Astrocyte of the hippocampus (primary cell): ENCODE results near the gene TMEM53.
"Not testable (repeated sequence)": the region's sequence is repeated elsewhere in the genome, so short reads cannot be mapped to it uniquely, and the experiment has no call there.

Experiments
- DNase-seq: peaks from one replicate; pipeline ENCODE4 v3.0.0; 2011; ENCODE audit warnings: low read depth, low spot score

TMEM53 gene

GRCh38 chr1:44672961-44673674 lies 1.2 kb downstream of the TMEM53 start:
- no peak for DNase-seq

GRCh38 chr1:44672254-44672955 lies 1.9 kb downstream of the TMEM53 start:
- peak; percentile 94 for DNase-seq

- no peak for DNase-seq
These were observed 3.3 kb downstream of the TMEM53 start for GRCh38 chr1:44670751-44671640.

- DNase-seq: not testable (repeated sequence)
These were observed 7.6 kb downstream of the TMEM53 start for GRCh38 chr1:44666719-44667118.

DNA sequence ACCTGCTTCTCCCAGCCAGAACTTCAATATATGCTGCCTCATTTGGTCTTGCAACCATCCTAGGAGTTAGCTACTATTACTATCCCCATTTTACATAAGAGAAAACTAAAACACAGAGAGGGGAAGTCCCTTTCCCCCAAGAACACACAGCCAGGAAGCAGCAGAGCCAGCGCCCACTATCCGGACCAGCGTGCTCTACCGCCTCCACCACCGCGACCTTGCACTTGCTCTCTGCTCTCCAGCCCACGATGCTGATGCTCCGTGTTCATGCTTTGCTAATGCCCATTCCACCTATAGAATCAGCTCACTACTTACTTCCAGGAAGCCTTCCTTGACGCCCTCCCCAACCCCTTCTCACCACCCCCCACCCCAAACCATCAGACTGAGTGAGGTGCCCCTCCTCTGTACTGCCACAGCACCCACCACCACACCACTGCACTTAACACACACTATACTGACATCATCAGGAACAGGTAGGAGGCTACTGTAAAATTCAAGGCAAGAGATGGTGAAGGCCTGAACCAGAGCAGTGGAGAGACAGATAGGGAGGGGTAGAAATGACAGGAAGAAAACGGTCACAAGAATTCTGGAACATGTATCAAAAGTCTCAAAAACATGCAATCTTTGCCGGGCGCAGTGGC lies 9.4 kb downstream of the TMEM53 start:
- no peak for DNase-seq

GRCh38 chr1:44663417-44663816 lies 10.9 kb downstream of the TMEM53 start:
- DNase-seq: no peak

DNA sequence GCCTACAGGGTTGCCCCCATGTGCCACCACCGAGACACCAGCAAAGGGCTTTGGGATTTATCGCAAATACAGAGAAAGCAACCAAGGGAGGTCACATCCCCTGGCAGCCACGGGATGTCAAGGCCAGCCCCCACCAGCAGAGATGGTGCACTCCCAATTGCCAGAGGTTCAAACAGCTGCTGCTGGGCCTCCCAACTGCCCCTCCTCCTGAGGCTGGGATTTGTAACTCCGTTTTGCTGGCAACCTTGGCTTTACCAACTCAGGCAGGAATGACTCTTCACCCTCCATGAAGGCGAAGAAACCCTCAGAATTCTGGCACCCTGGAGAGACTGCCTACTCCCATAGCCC lies 11.6 kb downstream of the TMEM53 start:
- no peak for DNase-seq

GRCh38 chr1:44661781-44662682 lies 12.2 kb downstream of the TMEM53 start:
- no peak for DNase-seq

- peak; percentile 67 for DNase-seq
These were observed 14.1 kb downstream of the TMEM53 start for GRCh38 chr1:44660176-44660575.

- DNase-seq: no peak
These were observed 14.7 kb downstream of the TMEM53 start for GRCh38 chr1:44659566-44659965.

- peak; percentile 49 for DNase-seq
These were observed 18.7 kb downstream of the TMEM53 start for GRCh38 chr1:44655609-44656008.

DNA sequence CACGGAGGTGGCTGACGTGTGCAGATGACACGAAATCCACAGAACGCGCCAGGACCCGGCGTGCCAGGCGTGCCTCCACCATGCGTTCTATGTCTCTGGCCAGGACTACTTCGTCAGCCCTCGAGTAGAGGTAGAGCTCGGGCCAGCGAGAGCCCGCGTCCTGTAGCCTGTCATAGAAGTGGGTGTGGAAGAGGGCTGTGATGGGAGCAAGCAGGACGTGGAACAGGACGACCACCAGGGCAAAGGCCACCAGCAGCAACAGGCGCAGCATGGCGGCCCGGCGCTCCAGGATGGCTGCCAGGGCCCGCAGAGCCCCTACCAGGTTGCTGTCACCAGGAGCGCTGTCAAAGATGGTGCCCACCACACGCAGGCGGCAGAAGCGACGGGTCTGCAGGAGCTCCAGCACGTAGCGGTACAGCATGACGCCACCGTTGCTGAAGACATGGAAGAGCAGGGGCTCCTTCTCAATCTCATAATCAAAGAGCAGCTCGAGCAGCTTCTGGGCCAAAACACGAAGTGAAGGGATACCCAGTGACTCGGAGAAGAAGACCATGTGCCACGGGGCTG lies 19.6 kb downstream of the TMEM53 start:
- DNase-seq: no peak

DNA sequence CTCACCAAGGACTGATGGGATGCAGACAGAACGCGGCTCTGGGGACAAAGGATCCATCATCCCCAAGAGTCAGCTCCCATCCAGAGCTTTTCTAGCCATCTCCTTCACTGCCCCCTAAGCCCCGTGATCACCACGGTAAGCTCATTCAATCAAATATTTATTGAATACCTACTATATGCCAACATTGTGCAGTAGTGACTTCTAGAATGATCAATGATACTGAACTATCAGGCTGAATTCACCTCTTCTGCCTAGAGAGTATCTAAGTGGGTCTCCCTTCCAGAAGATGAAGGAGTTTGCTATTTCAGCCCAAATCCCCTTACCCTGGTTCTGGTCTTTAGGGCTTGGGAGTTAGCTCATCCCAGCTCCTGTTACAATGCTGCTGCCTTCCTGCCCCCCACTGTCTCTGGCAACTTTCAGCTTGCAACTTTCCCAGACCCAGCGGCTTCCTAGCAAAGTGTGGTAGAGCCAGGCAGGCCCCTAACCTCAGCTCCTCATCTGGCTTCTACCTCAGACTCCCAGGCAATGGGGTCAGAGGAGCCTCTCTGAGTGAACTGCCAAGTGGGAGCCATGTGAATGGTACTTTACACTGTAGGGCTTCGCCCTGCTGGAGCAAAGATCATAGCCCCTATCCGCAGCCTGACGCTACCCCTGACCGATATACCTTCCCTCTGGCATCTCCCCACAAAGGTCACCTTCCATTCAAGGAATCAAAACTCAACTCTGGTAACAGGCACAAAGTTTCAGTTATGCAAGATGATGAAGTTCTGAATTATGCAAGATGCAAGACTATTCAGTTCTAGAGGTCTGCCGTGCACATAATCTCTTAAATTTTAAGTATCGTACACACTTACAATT lies 20.9 kb downstream of the TMEM53 start:
- DNase-seq: no peak

- DNase-seq: peak; percentile 87
These were observed 21.7 kb downstream of the TMEM53 start for GRCh38 chr1:44652445-44653106.

- no peak for DNase-seq
These were observed 23.2 kb downstream of the TMEM53 start for GRCh38 chr1:44651069-44651468.

DNA sequence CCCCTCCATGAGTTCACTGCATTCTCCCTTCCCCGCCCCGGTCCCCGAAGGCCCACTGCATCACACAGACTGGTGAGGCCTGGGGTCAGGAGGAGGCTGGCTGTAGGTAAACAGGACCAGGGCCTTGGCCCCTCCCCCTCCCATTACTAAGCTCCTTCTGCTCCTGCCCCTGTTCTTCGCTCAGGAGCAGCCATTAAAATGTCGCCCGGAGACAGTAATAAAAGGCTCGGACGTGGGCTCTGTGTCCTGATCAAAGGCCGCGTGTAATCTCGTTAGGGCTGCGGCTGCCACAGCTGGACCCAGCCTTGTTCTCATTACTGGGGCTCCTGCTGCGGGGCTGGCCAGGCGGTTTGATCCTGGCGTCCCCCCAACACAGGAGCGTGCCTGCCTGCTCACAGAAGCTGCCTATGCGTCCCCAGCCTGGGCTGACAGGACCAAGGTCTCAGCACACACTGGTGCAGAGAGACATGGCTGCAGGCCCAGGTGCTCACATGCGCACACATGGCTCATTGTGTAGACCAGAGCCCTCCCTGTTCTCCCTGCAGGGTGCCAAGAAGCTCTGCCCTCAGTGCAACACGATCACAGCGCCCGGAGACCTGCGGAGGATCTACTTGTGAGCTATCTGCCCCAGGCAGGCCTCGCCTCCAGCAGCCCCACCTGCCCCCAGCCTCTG lies 24.0 kb downstream of the TMEM53 start:
- no peak for DNase-seq

DNA sequence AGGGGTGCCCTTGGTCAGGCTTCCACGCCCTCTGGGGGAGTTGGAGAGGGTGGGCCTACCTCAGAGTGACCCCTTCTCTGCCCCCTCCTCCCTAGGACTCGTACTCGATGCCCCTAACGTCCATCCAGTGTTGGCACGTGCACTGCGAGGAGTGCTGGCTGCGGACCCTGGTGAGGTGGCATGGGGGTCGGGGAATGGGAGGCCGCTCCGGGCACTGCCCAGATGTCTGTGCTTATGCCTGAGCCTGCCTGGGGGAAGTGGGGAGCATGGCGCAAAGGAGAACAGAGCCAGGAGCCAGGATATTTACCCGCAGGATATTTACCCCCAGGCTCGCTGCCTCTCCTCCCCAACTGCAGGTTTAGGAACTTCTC lies 24.5 kb downstream of the TMEM53 start:
- no peak for DNase-seq

GRCh38 chr1:44648529-44649250 lies 25.6 kb downstream of the TMEM53 start:
- DNase-seq: no peak
